GM15510 (cell line): ENCODE results near the gene MEIS1.

Experiments used
- POLR2A ChIP-seq: IDR thresholded peaks from 3 replicates; pipeline ENCODE4 v1.6.1; 2011; ENCODE audit warnings: borderline replicate concordance; ENCODE audit not compliant: insufficient read length; ENCODE audit errors: extremely low read depth

Gene MEIS1

DNA sequence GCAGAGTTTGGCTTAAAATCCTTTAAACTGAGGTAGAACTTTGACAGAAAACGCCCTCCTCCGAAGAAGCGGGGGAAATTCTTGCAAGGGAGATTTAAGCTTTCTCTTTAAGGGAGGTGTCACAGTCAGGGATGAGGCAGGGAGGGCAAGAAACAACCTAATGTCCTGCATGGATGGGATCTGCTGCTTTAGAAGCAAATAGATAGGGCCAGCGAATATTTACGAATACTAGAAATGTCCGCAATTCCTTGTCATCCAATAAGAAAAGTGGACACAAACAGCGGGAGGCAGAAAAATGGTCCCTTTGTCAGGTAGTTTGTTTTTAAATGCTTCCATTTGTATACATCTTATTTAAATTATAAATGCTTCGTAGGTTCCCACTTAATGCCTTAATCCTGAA, 12.0 kb downstream of the MEIS1 start:
- no peak for TF ChIP-seq POLR2A

GRCh38 chr2:66447677-66448076, 12.8 kb downstream of the MEIS1 start:
- TF ChIP-seq POLR2A: no peak

- no peak for TF ChIP-seq POLR2A
Measured at GRCh38 chr2:66448136-66448991, 13.4 kb downstream of the MEIS1 start.

- TF ChIP-seq POLR2A: no peak
Measured at GRCh38 chr2:66452214-66452613, 17.3 kb downstream of the MEIS1 start.

- no peak for TF ChIP-seq POLR2A
Measured at GRCh38 chr2:66452917-66453316, 18.0 kb downstream of the MEIS1 start.

- no peak for TF ChIP-seq POLR2A
Measured at GRCh38 chr2:66455490-66455889, 20.6 kb downstream of the MEIS1 start.

DNA sequence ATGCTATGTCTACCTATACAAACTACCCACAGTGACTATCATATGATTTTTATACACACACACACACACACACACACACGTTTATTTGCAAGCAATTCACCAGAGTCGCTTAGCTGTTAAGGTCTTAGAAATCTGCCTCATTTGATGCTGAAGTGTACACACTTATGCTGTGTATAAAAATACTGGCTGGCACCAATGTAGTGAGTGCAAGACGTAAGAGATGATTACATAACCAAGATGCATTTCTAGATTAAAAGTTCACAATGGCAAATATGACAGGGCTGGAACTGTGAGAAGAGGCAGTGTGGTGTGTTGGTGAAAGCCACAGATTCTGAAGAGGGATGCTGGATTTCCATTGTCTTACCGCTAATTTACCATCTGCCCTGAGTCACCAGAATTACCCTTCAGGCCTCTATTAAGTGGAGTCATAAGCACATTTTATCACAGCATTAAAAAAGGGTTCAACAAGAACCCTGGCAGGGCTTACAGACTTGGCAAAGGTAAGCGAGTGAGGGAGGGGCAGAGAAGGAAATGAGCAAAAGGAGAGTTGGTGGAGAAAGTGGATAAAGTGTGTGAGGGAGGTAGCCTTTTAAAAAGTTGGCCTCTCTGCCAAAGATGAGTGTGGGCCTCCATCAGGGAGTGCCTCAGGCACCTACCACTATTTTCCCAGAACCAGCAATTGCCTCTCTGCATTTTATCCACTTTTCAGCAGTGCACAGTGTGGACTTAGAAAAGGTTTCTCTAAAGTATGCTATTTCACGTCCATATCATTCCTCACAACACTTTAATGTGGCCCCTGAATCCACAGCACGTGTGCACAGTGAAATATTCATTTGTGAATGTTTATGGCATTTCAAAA, 21.5 kb downstream of the MEIS1 start:
- no peak for TF ChIP-seq POLR2A

DNA sequence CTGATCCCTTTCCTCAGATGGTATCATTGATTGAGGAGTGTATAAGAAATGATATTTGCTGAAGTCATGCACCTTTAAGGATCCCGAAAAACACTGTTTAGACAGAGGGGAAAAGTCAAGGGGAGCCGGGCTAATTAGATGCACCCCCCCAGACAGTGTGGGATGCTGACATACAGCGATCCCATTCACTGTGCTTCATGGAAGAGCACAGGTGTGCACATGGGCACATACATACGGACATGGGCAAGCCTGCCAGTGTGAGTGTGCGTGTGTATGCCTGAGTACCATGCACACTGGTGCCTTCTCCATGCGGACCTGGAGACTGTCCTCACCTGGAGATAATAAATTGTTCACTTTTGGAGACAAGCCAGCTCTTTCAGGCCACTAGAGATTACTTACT, 22.6 kb downstream of the MEIS1 start:
- TF ChIP-seq POLR2A: no peak

GRCh38 chr2:66460031-66460430, 25.1 kb downstream of the MEIS1 start:
- no peak for TF ChIP-seq POLR2A

DNA sequence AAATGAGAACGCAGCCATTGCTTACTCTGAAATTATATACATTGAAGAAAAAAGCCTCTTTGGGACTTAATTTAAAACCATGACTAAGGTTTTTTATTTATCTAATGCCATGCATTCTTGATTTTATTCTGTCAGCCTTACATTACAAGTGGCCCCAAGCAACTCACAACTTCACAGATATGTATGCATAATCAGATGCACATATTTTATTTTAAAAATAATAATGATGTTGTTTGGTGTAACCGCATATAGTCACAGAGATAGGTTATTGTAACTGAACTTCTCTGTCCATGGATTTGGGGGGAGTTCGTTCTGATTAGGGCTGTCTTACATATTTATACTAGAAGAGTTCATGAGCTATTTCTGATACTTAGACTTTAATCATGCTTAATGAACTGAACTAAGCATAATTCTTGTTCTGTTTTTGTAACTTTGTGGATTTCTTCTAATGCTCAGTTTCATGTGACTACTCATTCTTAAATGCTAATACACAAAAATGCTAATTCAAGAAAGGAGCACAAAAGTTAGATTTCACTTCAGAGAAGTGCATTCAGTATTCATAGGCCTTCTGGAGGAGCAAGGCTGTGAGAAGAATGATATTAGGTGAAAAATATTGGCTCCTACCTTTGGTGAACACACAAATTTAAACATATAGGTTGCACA, 26.2 kb downstream of the MEIS1 start:
- no peak for TF ChIP-seq POLR2A

- no peak for TF ChIP-seq POLR2A
Measured at GRCh38 chr2:66461664-66462500, 27.0 kb downstream of the MEIS1 start.

DNA sequence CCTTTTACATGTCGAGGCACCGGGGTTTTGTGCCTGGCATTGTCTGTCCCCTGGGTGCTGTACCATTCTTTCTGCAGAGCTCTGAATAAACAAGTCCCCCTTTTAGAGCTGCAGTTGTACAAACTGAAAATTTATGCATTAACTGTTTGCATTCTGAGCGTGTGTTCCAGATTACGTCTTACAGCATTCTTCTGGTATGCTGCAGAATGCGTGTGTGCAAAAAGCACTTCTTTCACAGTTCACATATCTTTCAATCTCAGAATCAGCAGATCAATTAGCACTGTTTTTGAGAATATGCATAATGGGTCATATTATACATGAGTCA, 27.5 kb downstream of the MEIS1 start:
- TF ChIP-seq POLR2A: no peak

GRCh38 chr2:66463206-66463755, 28.4 kb downstream of the MEIS1 start:
- TF ChIP-seq POLR2A: no peak

- no peak for TF ChIP-seq POLR2A
Measured at GRCh38 chr2:66464930-66465637, 30.2 kb downstream of the MEIS1 start.

- TF ChIP-seq POLR2A: no peak
Measured at GRCh38 chr2:66466433-66466832, 31.5 kb downstream of the MEIS1 start.
